SKM-1 (cell line): ENCODE results near the gene POLR2J.

ENCODE experiments used
- DNase-seq: peaks from one replicate; lab custom pipeline; 2025; ENCODE audit not compliant: unreplicated experiment; lab: John Stamatoyannopoulos, UW

Gene POLR2J

DNA sequence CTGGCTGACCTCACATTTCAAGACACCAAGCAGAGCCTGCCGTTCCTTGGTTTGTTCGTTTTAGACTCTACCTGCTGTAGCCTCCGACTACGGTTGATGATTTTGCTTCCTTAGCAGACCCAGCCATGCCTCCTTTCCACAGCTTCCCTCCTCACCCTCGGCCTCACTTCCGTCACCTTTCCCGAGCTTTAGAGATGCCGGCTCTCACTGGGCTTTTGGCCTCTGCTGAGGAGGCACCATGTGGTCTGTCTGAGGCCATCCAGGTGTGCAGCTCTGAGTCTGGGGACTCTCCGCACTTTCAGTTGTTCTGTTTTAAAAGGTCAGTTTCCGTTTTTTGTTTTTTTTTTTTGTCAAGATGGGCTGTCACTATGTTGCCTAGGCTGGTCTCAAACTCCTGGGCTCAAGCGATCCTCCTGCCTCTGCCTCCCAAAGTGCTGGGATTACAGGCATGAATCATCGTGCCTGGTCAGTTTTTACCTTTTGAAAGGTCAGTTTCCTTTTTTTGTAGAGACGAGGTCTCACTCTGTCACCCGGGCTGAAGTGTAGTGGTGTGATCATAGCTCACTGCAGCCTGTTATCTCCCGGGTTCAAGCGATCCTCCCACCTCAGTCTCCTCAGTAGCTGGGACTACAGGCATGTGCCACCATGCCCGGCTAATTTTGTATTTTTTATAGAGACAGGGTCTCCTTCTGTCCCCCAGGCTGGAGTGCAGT, 33.6 kb downstream of the POLR2J start:
- no peak for DNase-seq

DNA sequence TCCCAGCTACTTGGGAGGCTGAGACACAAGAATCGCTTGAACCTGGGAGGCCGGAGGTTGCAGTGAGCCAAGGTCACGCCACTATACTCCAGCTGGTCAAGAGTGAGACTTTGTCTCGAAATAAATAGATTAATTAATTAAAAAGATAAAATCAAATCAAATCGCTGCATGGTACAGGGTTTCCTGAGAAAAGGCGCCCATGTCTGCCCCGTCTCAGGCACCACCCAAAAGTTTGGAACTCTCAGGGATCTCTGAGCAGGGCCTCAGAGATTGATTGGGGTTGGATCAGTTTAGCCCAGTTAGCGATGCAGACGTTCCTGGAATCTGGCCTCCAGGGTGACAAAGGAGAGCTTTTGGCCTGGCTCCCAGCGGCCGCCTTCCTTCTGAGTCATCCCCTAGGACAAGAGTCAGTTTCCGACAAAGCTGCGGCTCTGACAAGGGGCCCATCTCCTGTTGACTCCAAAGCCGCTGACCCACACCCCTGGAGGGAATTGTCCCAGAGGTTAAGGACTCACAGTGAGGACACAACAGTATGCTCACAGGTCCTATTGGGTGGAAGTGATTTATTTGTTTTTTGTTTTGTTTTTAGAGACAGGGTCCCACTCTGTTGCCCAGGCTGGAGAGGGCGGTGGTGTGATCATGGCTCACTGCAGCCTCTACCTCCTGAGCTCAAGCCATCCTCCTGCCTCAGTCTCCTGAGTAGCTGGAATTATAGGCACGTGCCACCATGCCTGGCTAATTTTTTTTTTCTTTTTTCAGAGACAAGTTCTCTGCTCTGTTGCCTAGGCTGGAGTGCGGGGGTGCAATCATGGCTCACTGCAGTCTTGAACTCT, 38.5 kb downstream of the POLR2J start:
- no peak for DNase-seq

DNA sequence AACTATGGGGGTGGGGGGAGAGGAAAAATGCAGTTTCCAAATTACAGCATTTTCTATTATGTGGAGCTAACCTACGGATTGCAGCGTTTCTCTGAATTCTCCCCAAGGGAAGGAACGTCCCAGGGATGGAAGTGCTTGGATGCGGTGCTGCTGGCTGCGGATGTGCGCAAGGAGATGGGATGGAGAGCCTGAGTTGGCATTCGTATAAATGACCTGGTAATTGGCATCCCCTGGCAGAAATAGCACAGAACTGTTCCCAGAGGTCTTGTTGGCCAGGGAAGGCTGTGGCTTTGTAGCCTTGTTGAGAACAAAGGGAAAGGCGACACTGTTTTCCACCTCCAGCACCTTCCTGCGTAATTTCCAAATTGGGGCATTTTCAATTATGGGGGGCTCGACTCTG, 42.6 kb downstream of the POLR2J start:
- DNase-seq: no peak

DNA sequence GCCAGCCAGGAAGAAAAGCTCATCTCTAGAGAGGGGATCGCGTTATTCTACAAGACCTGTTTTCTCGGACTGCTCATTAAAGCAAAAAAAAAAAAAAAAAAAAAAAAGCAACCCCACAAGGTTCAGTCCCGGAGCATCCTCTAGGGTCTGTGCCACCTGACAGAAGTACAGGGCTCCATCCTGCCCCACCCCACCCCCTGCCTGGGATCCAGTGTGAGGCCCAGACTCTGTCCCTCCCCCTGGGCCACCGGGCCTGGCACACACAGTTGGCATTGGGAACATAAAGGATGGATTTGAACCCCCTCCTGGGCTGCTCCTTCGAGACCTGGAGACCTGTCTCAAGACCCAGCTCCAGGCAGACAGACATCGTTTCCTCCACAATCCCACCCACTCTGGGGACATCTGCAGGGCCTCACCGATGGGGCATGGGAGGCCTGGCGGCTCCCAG, 44.7 kb downstream of the POLR2J start:
- DNase-seq: no peak

DNA sequence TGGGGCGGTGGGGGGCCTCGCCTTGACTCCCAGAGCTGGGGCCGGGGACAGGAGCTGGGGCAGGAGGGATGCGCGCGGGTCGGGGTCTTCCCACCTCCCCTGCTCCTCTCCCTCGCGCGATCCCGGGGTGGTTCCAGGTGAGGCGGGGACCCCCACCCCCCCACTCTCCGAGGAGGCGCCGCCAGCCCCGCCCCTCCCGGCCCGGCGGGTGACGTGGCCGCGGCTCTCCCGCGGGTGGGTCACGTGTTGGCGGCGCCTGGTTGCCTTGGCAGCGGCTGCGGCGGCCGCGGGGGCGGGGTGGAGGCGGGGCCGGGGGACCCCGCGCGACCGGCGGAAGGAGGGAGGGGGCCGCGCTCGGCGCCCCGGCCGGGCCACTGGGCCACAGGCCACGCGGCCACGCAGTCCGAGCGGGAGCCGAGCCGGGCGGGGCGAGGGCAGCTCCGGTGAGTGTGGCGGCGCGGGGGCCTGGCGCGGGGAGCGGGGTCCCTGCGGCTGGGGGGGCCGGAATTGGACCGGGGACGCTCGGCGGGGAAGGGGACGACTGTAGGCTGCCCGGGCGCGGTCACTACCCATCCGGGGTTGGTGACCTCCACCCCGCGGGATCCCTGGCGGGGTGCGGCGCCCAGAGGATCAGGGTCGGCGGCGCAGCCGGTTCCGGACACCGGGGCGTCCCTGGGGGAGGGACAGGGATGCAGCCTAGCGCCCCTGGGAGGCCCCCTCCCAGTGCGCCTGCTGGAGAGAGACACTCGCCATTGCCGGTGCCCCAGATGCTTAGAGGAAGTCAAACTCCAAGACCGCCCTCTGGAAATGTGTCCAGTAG, 45.3 kb downstream of the POLR2J start, which contains the start of gene ORAI2:
TSS of gene ORAI2 (plus strand) at position 357 of the 820 bp plus-strand sequence. CDS start 5,382 bp downstream, outside the sequence.
- peak; percentile 40 for DNase-seq

DNA sequence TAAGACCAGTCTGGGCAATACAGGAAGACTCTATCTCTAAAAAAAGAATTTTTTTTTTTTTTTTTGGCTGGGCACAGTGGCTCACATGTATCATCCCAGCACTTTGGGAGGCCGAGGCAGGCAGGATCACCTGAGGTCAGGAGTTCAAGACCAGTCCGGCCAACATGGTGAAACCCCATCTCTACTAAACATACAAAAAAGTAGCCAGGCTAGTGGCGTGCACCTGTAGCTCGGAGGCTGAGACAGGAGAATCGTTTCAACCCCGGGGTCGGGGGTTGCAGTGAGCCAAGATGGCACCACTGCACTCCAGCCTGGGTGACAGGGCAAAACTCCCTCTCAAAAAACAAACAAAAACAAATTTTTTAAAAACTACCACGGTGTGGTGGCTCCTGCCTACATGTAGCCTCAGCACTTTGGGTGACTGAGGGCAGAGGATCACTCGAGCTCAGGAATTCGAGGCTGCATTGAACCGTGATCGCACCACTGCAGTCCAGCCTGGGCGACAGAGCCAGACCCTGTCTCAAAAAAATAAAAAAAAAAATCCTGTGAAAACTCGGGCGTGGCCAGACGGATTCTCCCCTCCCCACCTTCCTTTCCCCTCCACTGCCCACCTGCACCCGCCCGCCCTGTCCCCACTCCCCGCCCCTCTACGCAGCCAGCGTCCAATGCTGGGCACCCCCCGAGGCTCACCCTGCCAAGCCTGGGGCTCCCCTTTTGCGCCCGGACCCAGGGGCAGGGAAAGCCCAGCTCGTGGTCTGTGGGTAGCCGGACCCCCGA, 46.1 kb downstream of the POLR2J start:
- DNase-seq: no peak

DNA sequence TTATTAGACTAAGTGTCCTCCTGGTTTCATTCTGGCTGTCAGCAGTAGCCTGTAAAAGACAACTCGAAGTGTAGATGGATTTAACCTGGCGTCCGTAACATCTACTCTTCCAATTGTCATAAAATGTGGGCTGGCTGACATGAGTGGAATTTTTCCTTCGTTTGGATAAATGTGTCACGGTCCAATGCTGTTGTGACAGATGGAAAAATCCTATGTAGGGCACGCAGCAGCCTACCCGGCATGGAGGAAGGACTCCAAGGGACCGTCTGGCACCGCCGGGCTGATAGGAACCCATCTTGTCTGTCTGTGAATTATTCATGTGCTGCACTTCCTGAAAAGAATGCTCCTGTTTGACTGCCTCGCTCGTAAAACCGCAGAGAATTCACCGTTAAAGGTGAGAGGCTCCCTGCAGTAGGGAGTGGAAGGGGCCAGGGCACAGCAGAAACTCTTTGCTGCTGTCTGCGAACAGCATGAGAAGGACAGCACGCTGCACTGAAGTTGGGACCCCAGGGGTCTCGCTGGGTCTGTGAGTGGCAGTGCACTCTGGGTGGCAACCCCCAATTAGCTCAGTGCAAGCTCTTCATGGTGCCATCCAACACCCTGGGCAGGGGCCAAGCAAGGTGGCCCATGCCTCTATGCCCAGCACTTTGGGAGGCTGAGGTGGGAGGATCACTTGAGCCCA, 47.0 kb downstream of the POLR2J start:
- DNase-seq: no peak

DNA sequence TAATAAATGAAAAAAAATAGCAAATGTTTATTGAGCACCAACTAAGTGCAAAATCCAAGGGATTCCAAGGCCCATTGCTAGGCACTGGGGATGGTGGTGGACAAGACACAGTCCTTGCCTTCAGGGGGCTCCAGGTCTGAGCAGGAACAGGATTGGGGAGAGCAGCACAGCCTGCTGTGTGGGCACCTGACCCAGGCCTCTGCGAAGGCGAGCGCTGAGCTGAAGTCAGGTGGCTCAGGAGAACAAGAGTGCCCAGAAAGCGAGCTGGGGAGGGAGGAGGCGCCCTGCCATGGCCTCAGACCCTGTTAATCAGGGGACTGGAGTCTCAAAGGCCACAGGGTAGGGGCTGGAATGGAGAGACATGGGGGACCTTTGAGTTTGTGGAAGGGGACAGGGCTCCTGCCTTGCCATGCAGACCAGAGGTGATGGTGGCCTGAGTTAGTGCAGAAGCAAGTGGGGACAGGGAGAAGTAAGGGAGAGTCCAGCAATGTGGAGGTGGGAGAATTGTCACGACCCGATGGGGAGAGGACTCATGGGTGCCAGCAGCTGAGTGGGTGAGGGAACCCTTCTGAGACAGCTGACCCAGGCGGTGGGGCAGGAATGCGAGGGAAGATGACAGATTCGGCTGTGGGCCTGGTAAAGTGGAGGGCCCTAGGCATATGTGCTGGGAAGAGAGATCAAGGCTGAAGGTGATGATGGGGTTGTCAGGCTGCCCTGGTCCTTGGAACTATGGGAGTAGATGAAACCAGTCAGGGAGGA, 49.4 kb downstream of the POLR2J start:
- no peak for DNase-seq

DNA sequence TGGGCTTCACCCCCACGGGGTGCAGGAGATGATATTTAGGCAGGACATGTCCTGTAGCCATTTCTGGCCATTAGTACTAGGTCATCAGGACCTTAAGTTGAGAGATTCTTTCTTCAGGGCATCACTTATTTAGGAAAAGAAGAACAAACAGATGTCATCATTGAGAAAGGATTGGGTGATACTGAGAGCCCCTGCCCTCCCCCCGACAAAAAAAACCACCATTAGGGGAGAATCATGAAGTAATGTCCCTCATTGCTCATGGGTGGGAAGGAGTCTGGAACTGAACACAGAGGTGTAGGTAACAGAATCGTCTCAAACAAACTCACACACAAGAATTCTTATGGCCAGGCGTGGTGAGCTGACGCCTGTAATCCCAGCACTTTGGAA, 51.7 kb downstream of the POLR2J start:
- no peak for DNase-seq

DNA sequence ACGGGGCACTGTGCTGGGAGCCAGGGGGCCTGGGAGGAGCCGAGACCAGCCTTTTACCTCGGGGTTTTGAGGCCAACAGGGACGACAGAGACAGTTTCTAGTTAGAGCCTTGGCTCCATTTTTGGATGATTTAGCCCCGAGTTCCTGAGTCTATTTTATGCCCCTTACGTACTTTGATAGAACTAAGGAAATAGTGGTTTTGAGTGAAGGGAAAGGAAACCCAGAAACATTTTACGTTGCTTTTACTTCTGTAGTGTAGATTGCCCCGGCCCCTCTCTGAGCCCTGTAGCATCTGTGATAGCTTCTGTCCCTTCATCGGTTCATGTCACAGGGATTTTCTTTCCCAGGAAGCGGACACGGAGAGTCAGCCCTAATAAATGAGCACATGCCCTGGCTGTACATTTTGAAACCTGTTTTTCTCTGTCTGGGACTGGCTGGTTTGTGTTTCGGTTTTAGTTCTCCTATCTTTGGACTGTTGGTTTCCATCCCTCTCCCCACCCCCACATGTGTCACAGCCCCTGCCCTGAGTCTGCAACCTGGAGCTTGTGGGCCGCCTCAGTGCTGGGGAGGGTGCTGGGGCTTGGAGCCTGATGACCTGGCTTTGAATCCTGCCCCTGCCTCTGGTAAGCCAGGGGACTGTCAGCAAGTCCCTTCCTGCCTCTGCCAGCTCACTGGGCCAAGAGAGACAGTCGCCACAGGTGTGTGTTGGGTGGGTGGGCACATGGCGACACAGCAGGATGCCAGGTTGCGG, 52.3 kb downstream of the POLR2J start:
- DNase-seq: no peak

DNA sequence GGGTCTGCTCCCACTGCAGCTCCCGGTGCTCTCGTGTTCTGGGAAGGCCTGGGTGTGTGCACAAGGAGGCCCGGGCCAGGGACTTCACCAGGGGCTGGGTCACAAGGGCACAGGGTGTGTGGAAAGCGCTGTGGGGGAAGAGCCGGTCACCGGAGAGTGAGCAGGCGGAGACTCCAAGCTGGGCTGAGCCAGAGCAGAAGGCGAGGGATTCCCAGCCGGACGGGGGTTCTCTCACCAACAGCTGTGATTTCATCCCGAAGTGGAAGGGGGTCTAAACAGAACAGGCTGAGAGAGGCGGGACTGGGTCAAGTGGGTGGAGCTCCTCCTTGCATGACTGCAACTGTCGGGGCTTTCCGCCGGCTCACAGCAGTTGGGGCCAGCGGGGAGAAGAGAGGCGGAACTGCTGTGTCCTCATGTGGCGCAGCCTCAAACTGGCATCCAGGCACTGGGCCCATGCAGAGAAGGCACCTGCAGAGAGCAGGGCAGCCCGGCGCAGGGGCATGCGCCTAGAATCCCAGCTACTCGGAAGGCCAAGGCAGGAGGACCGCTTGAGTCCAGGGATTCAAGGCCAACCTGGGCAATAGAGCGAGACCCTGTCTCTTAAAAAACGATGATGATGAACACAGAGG, 53.0 kb downstream of the POLR2J start:
- DNase-seq: no peak

DNA sequence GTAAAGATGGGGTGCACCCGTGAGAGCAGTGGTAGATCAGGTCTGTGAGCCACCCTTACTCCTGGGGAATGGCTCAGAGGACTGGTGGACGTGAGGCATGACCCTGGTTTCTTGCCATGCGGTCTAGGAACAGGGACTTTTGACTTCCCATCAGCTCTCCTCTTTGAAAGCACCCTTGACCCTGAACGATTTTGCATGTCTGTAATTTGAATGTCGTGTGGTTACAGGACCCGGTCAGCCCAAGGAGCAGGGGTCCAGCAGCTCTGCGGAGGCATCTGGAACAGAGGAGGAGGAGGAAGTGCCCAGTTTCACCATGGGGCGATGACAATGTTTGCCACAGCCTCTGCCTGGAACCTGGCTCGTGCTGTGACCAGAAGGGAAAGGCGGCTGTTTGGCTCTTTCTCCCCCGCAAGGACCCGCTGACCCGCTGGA, 53.9 kb downstream of the POLR2J start:
- DNase-seq: no peak

DNA sequence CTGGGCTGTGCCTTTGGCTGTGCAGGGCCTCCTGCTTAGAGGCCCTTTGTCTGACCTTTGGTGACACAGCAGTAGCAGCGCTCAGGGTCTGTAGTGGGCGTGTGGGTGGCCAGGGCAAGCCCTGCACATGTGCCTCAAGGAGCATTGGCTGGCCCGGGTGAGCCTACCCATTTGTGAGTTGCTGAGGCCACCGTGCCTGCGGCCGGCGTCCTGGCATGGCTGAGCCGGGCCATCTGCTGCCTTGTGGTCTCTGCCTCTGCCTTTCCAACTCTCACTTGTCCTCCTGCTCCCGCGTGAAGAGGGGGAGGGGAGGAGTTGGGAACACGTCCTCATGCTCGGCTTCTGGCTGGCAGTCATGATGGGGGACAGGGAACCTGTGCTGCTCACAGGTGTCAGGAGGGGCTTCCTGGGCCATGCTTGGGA, 54.6 kb downstream of the POLR2J start:
- DNase-seq: no peak
